ENCODE data around the gene CAMKK1. TPM values are rescaled to one million over a fixed set of nuclear protein-coding genes. Genes with fewer than 3 reads are reported as not detected.

The CAMKK1 gene
- total and polyA plus RNA-seq, 2 experiments from 2014 or later, result 4.3 to 7.1 TPM

DNA sequence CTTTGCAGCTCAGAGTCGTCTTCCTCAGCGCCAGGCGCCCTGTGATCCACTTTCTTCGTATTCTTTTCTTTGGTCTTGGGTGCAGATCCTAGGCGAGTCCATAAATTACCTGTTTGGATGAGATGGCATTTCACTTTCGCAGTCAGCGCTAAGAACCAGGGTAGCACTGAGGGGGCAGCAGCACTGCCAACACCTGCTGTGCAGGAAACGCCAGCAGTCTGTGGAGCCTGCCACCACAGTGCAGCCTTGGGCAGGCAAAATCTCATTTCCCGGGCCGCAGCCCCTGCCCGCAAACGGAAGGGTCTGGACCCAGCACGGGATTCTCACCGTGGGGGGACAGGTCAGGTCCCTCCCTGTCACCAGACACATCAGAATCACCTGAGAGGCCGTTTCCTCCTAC, 79.7 kb downstream of the CAMKK1 start:
- Mint-ChIP-seq H3K36me3 (ENCODE audit: low read depth) (peaks cover 65% of the 10 kb centered on the region), H3K27ac (peak overlapping the region; percentile 31; the same call in 1 of the 2 replicates), H3K4me3 (no peak overlapping the region), H3K9me3 (no peaks in the 10 kb centered on the region), H3K27me3 (ENCODE audit: insufficient read depth, low read depth, poor library complexity) (peaks cover 7% of the 10 kb centered on the region), H3K4me1 (no peaks in the 10 kb centered on the region)
- TF ChIP-seq, protein P1, sequence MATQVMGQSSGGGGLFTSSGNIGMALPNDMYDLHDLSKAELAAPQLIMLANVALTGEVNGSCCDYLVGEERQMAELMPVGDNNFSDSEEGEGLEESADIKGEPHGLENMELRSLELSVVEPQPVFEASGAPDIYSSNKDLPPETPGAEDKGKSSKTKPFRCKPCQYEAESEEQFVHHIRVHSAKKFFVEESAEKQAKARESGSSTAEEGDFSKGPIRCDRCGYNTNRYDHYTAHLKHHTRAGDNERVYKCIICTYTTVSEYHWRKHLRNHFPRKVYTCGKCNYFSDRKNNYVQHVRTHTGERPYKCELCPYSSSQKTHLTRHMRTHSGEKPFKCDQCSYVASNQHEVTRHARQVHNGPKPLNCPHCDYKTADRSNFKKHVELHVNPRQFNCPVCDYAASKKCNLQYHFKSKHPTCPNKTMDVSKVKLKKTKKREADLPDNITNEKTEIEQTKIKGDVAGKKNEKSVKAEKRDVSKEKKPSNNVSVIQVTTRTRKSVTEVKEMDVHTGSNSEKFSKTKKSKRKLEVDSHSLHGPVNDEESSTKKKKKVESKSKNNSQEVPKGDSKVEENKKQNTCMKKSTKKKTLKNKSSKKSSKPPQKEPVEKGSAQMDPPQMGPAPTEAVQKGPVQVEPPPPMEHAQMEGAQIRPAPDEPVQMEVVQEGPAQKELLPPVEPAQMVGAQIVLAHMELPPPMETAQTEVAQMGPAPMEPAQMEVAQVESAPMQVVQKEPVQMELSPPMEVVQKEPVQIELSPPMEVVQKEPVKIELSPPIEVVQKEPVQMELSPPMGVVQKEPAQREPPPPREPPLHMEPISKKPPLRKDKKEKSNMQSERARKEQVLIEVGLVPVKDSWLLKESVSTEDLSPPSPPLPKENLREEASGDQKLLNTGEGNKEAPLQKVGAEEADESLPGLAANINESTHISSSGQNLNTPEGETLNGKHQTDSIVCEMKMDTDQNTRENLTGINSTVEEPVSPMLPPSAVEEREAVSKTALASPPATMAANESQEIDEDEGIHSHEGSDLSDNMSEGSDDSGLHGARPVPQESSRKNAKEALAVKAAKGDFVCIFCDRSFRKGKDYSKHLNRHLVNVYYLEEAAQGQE (IDR thresholded peaks at IDR 0.05; ENCODE audit: unreplicated experiment), result no peak
- TF ChIP-seq ZNF331 (CRISPR knock-in tag; IDR thresholded peaks at IDR 0.05; ENCODE audit: low read depth) (no peak), STAT1 (IDR thresholded peaks at IDR 0.05; ENCODE audit: unreplicated experiment) (no peak), ZNF114 (CRISPR knock-in tag; IDR thresholded peaks at IDR 0.05) (no peak), NANOG (IDR thresholded peaks at IDR 0.05; ENCODE audit: borderline replicate concordance) (no peak), EZH2 (IDR thresholded peaks at IDR 0.05; ENCODE audit: low read depth, unreplicated experiment) (no peak), EZH2phosphoT487 (IDR thresholded peaks at IDR 0.05; ENCODE audit: unreplicated experiment) (no peak), POLR2AphosphoS5 (IDR thresholded peaks at IDR 0.05; ENCODE audit: low read depth) (no peak), JUNB (IDR thresholded peaks at IDR 0.05; ENCODE audit: unreplicated experiment) (no peak), CREB1 (CRISPR knock-in tag; IDR thresholded peaks at IDR 0.05; ENCODE audit: low read depth) (no peak)
- TF ChIP-seq, protein P2, sequence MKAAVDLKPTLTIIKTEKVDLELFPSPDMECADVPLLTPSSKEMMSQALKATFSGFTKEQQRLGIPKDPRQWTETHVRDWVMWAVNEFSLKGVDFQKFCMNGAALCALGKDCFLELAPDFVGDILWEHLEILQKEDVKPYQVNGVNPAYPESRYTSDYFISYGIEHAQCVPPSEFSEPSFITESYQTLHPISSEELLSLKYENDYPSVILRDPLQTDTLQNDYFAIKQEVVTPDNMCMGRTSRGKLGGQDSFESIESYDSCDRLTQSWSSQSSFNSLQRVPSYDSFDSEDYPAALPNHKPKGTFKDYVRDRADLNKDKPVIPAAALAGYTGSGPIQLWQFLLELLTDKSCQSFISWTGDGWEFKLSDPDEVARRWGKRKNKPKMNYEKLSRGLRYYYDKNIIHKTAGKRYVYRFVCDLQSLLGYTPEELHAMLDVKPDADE (IDR thresholded peaks at IDR 0.05), result no peak
- TF ChIP-seq, protein P3, sequence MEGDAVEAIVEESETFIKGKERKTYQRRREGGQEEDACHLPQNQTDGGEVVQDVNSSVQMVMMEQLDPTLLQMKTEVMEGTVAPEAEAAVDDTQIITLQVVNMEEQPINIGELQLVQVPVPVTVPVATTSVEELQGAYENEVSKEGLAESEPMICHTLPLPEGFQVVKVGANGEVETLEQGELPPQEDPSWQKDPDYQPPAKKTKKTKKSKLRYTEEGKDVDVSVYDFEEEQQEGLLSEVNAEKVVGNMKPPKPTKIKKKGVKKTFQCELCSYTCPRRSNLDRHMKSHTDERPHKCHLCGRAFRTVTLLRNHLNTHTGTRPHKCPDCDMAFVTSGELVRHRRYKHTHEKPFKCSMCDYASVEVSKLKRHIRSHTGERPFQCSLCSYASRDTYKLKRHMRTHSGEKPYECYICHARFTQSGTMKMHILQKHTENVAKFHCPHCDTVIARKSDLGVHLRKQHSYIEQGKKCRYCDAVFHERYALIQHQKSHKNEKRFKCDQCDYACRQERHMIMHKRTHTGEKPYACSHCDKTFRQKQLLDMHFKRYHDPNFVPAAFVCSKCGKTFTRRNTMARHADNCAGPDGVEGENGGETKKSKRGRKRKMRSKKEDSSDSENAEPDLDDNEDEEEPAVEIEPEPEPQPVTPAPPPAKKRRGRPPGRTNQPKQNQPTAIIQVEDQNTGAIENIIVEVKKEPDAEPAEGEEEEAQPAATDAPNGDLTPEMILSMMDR (conservative IDR thresholded peaks at IDR 0.05; ENCODE audit: low read depth in 2 of 2), result no peak
- TF ChIP-seq, protein P4, sequence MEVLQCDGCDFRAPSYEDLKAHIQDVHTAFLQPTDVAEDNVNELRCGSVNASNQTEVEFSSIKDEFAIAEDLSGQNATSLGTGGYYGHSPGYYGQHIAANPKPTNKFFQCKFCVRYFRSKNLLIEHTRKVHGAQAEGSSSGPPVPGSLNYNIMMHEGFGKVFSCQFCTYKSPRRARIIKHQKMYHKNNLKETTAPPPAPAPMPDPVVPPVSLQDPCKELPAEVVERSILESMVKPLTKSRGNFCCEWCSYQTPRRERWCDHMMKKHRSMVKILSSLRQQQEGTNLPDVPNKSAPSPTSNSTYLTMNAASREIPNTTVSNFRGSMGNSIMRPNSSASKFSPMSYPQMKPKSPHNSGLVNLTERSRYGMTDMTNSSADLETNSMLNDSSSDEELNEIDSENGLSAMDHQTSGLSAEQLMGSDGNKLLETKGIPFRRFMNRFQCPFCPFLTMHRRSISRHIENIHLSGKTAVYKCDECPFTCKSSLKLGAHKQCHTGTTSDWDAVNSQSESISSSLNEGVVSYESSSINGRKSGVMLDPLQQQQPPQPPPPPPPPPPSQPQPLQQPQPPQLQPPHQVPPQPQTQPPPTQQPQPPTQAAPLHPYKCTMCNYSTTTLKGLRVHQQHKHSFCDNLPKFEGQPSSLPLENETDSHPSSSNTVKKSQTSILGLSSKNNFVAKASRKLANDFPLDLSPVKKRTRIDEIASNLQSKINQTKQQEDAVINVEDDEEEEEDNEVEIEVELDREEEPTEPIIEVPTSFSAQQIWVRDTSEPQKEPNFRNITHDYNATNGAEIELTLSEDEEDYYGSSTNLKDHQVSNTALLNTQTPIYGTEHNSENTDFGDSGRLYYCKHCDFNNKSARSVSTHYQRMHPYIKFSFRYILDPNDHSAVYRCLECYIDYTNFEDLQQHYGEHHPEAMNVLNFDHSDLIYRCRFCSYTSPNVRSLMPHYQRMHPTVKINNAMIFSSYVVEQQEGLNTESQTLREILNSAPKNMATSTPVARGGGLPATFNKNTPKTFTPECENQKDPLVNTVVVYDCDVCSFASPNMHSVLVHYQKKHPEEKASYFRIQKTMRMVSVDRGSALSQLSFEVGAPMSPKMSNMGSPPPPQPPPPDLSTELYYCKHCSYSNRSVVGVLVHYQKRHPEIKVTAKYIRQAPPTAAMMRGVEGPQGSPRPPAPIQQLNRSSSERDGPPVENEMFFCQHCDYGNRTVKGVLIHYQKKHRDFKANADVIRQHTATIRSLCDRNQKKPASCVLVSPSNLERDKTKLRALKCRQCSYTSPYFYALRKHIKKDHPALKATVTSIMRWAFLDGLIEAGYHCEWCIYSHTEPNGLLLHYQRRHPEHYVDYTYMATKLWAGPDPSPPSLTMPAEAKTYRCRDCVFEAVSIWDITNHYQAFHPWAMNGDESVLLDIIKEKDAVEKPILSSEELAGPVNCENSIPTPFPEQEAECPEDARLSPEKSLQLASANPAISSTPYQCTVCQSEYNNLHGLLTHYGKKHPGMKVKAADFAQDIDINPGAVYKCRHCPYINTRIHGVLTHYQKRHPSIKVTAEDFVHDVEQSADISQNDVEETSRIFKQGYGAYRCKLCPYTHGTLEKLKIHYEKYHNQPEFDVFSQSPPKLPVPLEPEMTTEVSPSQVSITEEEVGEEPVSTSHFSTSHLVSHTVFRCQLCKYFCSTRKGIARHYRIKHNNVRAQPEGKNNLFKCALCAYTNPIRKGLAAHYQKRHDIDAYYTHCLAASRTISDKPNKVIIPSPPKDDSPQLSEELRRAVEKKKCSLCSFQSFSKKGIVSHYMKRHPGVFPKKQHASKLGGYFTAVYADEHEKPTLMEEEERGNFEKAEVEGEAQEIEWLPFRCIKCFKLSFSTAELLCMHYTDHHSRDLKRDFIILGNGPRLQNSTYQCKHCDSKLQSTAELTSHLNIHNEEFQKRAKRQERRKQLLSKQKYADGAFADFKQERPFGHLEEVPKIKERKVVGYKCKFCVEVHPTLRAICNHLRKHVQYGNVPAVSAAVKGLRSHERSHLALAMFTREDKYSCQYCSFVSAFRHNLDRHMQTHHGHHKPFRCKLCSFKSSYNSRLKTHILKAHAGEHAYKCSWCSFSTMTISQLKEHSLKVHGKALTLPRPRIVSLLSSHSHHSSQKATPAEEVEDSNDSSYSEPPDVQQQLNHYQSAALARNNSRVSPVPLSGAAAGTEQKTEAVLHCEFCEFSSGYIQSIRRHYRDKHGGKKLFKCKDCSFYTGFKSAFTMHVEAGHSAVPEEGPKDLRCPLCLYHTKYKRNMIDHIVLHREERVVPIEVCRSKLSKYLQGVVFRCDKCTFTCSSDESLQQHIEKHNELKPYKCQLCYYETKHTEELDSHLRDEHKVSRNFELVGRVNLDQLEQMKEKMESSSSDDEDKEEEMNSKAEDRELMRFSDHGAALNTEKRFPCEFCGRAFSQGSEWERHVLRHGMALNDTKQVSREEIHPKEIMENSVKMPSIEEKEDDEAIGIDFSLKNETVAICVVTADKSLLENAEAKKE (CRISPR knock-in tag; IDR thresholded peaks at IDR 0.05), result no peak
- ATAC-seq, result no peak
- peaks cover 49% of the 10 kb centered on the region for H3K36me3 ChIP-seq (ENCODE audit: insufficient read depth)
- H4K20me1 ChIP-seq (replicated peaks; ENCODE audit: insufficient read depth), result peaks cover 11% of the 10 kb centered on the region
- H2AFZ ChIP-seq, result no peak overlapping the region
- H3K79me2 ChIP-seq (replicated peaks; ENCODE audit: insufficient read depth), result no peaks in the 10 kb centered on the region; the same call in 1 of the 2 replicates
- no peaks in the 10 kb centered on the region for H3F3A ChIP-seq (replicated peaks; ENCODE audit: low read depth)
- no peaks in the 10 kb centered on the region for H3K4me1 ChIP-seq (ENCODE audit: insufficient read depth)
- 0 out of 2 replicates have a peak overlapping the region, but pooled peaks have one; percentile 32 for H3K27ac ChIP-seq (ENCODE audit: low read depth)
- no peak for DNase-seq (ENCODE audit: low spot score)
- H3K27me3 ChIP-seq (ENCODE audit: insufficient read depth), result no peaks in the 10 kb centered on the region
- no peak overlapping the region for H3K4me2 ChIP-seq
- H3K9me2 ChIP-seq (ENCODE audit: insufficient read depth), result no peaks in the 10 kb centered on the region
- H3K4me3 ChIP-seq, result no peak overlapping the region

All from GM23338 (cell line).